OCI-LY3 (cell line): ENCODE measurements around the gene SLC25A45.

Experiments used
- CTCF ChIP-seq: fragments of 200-600, 300-600 bp; sonication (generic); IDR thresholded peaks from 2 replicates; pipeline ENCODE4 v1.5.1; 2014; ENCODE audit warnings: antibody characterized with exemption, low read length, low read depth
- EZH2phosphoT487 ChIP-seq: fragments of 200-600 bp; shearing (Covaris generic); IDR thresholded peaks from 2 replicates; pipeline ENCODE4 v1.6.1; 2018; ENCODE audit warnings: antibody characterized with exemption, mixed run types, low read depth

- TF ChIP-seq CTCF (no peak), EZH2phosphoT487 (no peak)
These were observed 46.2 kb upstream of the SLC25A45 start for GRCh38 chr11:65428578-65429067.
